ENCODE results near the gene KIRREL1. TPM values are rescaled to one million over a fixed set of nuclear protein-coding genes. Genes with fewer than 3 reads are reported as not detected.

The KIRREL1 gene
- total and polyA plus RNA-seq, 2 of the 13 experiments (the other 11 are each of a cell fraction or from before 2014, with no cell fraction given) = 0.02 to 0.03 TPM

- TF ChIP-seq HMGXB3 (CRISPR knock-in tag; IDR thresholded peaks at IDR 0.05; ENCODE audit: borderline replicate concordance) = no peak
- TF ChIP-seq, protein P1, sequence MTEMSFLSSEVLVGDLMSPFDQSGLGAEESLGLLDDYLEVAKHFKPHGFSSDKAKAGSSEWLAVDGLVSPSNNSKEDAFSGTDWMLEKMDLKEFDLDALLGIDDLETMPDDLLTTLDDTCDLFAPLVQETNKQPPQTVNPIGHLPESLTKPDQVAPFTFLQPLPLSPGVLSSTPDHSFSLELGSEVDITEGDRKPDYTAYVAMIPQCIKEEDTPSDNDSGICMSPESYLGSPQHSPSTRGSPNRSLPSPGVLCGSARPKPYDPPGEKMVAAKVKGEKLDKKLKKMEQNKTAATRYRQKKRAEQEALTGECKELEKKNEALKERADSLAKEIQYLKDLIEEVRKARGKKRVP (CRISPR knock-in tag; IDR thresholded peaks at IDR 0.05) = no peak
- TF ChIP-seq XRCC5 (optimal IDR thresholded peaks at IDR 0.05; ENCODE audit: low read length) = no peak
- TF ChIP-seq SOX5 (CRISPR knock-in tag; IDR thresholded peaks at IDR 0.05; ENCODE audit: borderline replicate concordance) = no peak
- no peak for TF ChIP-seq ZNF367 (CRISPR knock-in tag; IDR thresholded peaks at IDR 0.05; ENCODE audit: borderline replicate concordance)
- TF ChIP-seq, protein P2, sequence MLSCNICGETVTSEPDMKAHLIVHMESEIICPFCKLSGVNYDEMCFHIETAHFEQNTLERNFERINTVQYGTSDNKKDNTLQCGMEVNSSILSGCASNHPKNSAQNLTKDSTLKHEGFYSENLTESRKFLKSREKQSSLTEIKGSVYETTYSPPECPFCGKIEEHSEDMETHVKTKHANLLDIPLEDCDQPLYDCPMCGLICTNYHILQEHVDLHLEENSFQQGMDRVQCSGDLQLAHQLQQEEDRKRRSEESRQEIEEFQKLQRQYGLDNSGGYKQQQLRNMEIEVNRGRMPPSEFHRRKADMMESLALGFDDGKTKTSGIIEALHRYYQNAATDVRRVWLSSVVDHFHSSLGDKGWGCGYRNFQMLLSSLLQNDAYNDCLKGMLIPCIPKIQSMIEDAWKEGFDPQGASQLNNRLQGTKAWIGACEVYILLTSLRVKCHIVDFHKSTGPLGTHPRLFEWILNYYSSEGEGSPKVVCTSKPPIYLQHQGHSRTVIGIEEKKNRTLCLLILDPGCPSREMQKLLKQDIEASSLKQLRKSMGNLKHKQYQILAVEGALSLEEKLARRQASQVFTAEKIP (CRISPR knock-in tag; IDR thresholded peaks at IDR 0.05; ENCODE audit: borderline replicate concordance) = no peak
- no peak for TF ChIP-seq ZNF160 (CRISPR knock-in tag; IDR thresholded peaks at IDR 0.05)
- TF ChIP-seq ZNF430 (CRISPR knock-in tag; IDR thresholded peaks at IDR 0.05) = no peak
- no peak for TF ChIP-seq JUND (CRISPR knock-in tag; IDR thresholded peaks at IDR 0.05)
- TF ChIP-seq JUNB (CRISPR knock-in tag; IDR thresholded peaks at IDR 0.05; ENCODE audit: borderline replicate concordance) = no peak
- TF ChIP-seq ZSCAN31 (CRISPR knock-in tag; IDR thresholded peaks at IDR 0.05; ENCODE audit: low read depth) = no peak
- no peak for TF ChIP-seq ZNF816 (CRISPR knock-in tag; IDR thresholded peaks at IDR 0.05; ENCODE audit: borderline replicate concordance)
These were observed 99.9 kb downstream of the KIRREL1 start (continued) for GRCh38 chr1:158093376-158093775.

Data from HepG2 (cell line).